ES-I3 (cell line): ENCODE data around the gene TNFSF4.
"Not testable (repeated sequence)": the region's sequence is repeated elsewhere in the genome, so short reads cannot be mapped to it uniquely, and the experiment has no call there.

Source experiments
- H3K36me3 ChIP-seq: 2 replicates; pipeline ENCODE4 v1.6.1; 2013; ENCODE audit warnings: mild to moderate bottlenecking, low read length, control low read depth, moderate library complexity; ENCODE audit not compliant: insufficient read depth
- H3K4me1 ChIP-seq: 2 replicates; pipeline ENCODE4 v1.6.1; 2013; ENCODE audit warnings: mild to moderate bottlenecking, control low read depth, low read length; ENCODE audit not compliant: insufficient read depth
- H3K9ac ChIP-seq: 2 replicates; pipeline ENCODE4 v1.6.1; 2013; ENCODE audit warnings: low read depth, mild to moderate bottlenecking, low read length, moderate library complexity
- H3K9me3 ChIP-seq: 2 replicates; pipeline ENCODE4 v1.6.1; 2013; ENCODE audit warnings: mild to moderate bottlenecking, low read length, moderate library complexity; ENCODE audit not compliant: control insufficient read depth, insufficient read depth

The TNFSF4 gene

GRCh38 chr1:173163222-173163621 lies 43.9 kb downstream of the TNFSF4 start:
- Histone ChIP-seq H3K4me1 (no peaks in the 10 kb centered on the region), H3K9ac (no peak overlapping the region), H3K9me3 (no peaks in the 10 kb centered on the region; the same call in 1 of the 2 replicates)

GRCh38 chr1:173162601-173163000 lies 44.5 kb downstream of the TNFSF4 start:
- Histone ChIP-seq H3K9me3 (no peaks in the 10 kb centered on the region; the same call in 1 of the 2 replicates), H3K9ac (no peak overlapping the region), H3K4me1 (no peaks in the 10 kb centered on the region), H3K36me3 (no peaks in the 10 kb centered on the region)

More at GRCh38 chr1:173163222-173163621, 43.9 kb downstream of the TNFSF4 start:
- no peaks in the 10 kb centered on the region for H3K36me3 ChIP-seq

GRCh38 chr1:173161510-173162221 lies 45.5 kb downstream of the TNFSF4 start:
- H3K9ac ChIP-seq, result no peak overlapping the region
- H3K36me3 ChIP-seq, result no peaks in the 10 kb centered on the region
- H3K4me1 ChIP-seq, result no peaks in the 10 kb centered on the region
- H3K9me3 ChIP-seq, result no peaks in the 10 kb centered on the region

GRCh38 chr1:173153964-173154363 lies 53.2 kb downstream of the TNFSF4 start:
- not testable (repeated sequence) for H3K36me3 ChIP-seq, H3K4me1 ChIP-seq, H3K9ac ChIP-seq, H3K9me3 ChIP-seq

GRCh38 chr1:173153503-173153902 lies 53.6 kb downstream of the TNFSF4 start:
- no peaks in the 10 kb centered on the region for H3K36me3 ChIP-seq
- H3K4me1 ChIP-seq, result no peaks in the 10 kb centered on the region
- no peak overlapping the region for H3K9ac ChIP-seq
- H3K9me3 ChIP-seq, result peaks cover 7% of the 10 kb centered on the region

GRCh38 chr1:173152598-173152997 lies 54.5 kb downstream of the TNFSF4 start:
- Histone ChIP-seq H3K4me1 (no peaks in the 10 kb centered on the region), H3K9me3 (peaks cover 7% of the 10 kb centered on the region), H3K9ac (no peak overlapping the region), H3K36me3 (no peaks in the 10 kb centered on the region)

GRCh38 chr1:173150795-173151194 lies 56.3 kb downstream of the TNFSF4 start:
- no peak overlapping the region for H3K9ac ChIP-seq
- H3K4me1 ChIP-seq, result no peaks in the 10 kb centered on the region
- H3K9me3 ChIP-seq, result peaks cover 7% of the 10 kb centered on the region
- no peaks in the 10 kb centered on the region for H3K36me3 ChIP-seq

GRCh38 chr1:173149887-173150286 lies 57.2 kb downstream of the TNFSF4 start:
- H3K9me3 ChIP-seq, result peaks cover 7% of the 10 kb centered on the region
- no peaks in the 10 kb centered on the region for H3K4me1 ChIP-seq
- H3K36me3 ChIP-seq, result no peaks in the 10 kb centered on the region
- H3K9ac ChIP-seq, result no peak overlapping the region

- no peak overlapping the region for H3K9ac ChIP-seq
- no peaks in the 10 kb centered on the region for H3K36me3 ChIP-seq
- peaks cover 7% of the 10 kb centered on the region for H3K9me3 ChIP-seq
- no peaks in the 10 kb centered on the region for H3K4me1 ChIP-seq
These were observed 58.2 kb downstream of the TNFSF4 start for GRCh38 chr1:173148971-173149370.

- H3K9ac ChIP-seq, result no peak overlapping the region
These were observed 58.6 kb downstream of the TNFSF4 start for GRCh38 chr1:173148545-173148944.

GRCh38 chr1:173140733-173141132 lies 66.4 kb downstream of the TNFSF4 start:
- Histone ChIP-seq H3K9ac (no peak overlapping the region), H3K4me1 (no peaks in the 10 kb centered on the region), H3K9me3 (no peaks in the 10 kb centered on the region), H3K36me3 (no peaks in the 10 kb centered on the region)

More at GRCh38 chr1:173148545-173148944, 58.6 kb downstream of the TNFSF4 start:
- H3K4me1 ChIP-seq, result no peaks in the 10 kb centered on the region
- no peaks in the 10 kb centered on the region for H3K36me3 ChIP-seq
- H3K9me3 ChIP-seq, result peaks cover 7% of the 10 kb centered on the region

- Histone ChIP-seq H3K9me3 (no peaks in the 10 kb centered on the region), H3K36me3 (no peaks in the 10 kb centered on the region), H3K4me1 (no peaks in the 10 kb centered on the region), H3K9ac (no peak overlapping the region)
These were observed 67.4 kb downstream of the TNFSF4 start for GRCh38 chr1:173139706-173140105.

GRCh38 chr1:173137107-173137706 lies 69.9 kb downstream of the TNFSF4 start:
- Histone ChIP-seq H3K4me1 (no peaks in the 10 kb centered on the region; the same call in 1 of the 2 replicates), H3K9me3 (no peaks in the 10 kb centered on the region), H3K36me3 (no peaks in the 10 kb centered on the region), H3K9ac (no peak overlapping the region)

GRCh38 chr1:173134800-173135199 lies 72.3 kb downstream of the TNFSF4 start:
- Histone ChIP-seq H3K4me1 (no peaks in the 10 kb centered on the region; the same call in 1 of the 2 replicates), H3K9ac (no peak overlapping the region), H3K36me3 (no peaks in the 10 kb centered on the region), H3K9me3 (no peaks in the 10 kb centered on the region)

GRCh38 chr1:173134029-173134428 lies 73.1 kb downstream of the TNFSF4 start:
- no peaks in the 10 kb centered on the region for H3K36me3 ChIP-seq
- no peak overlapping the region for H3K9ac ChIP-seq
- no peaks in the 10 kb centered on the region; the same call in 1 of the 2 replicates for H3K4me1 ChIP-seq
- no peaks in the 10 kb centered on the region for H3K9me3 ChIP-seq
